Central memory CD4-positive, alpha-beta T cell (primary cell): ENCODE data around the gene MED15.
"Not testable (repeated sequence)": the region's sequence is repeated elsewhere in the genome, so short reads cannot be mapped to it uniquely, and the experiment has no call there.

Experiments used
- DNase-seq: peaks from one replicate; pipeline ENCODE4 v3.0.0; 2022

MED15 gene

GRCh38 chr22:20483143-20483506 is 24.3 kb upstream of the MED15 start:
- not testable (repeated sequence) for DNase-seq

- DNase-seq, result no peak
Measured at GRCh38 chr22:20483771-20484170, 23.6 kb upstream of the MED15 start.

GRCh38 chr22:20484948-20485683 is 22.3 kb upstream of the MED15 start:
- DNase-seq, result no peak

- DNase-seq, result no peak
Measured at GRCh38 chr22:20486229-20486628, 21.2 kb upstream of the MED15 start.

- no peak for DNase-seq
Measured at GRCh38 chr22:20487715-20488114, 19.7 kb upstream of the MED15 start.

GRCh38 chr22:20488946-20489345 is 18.5 kb upstream of the MED15 start:
- DNase-seq, result no peak

GRCh38 chr22:20490183-20490940 is 17.0 kb upstream of the MED15 start:
- no peak for DNase-seq

- no peak for DNase-seq
Measured at GRCh38 chr22:20490941-20491307, 16.5 kb upstream of the MED15 start.

GRCh38 chr22:20491346-20491745 is 16.1 kb upstream of the MED15 start:
- DNase-seq, result no peak

GRCh38 chr22:20494978-20495860 is 12.2 kb upstream of the MED15 start, which contains the start of gene KLHL22:
KLHL22 (minus strand) TSS chr22:20495795; CDS start chr22:20489211, 6,584 bp downstream.
- no peak for DNase-seq

- peak; percentile 91 for DNase-seq
Measured at GRCh38 chr22:20495861-20496681, 11.3 kb upstream of the MED15 start.

GRCh38 chr22:20497426-20497825 is 10.0 kb upstream of the MED15 start:
- DNase-seq, result no peak

GRCh38 chr22:20498913-20499312 is 8.5 kb upstream of the MED15 start:
- DNase-seq, result no peak

GRCh38 chr22:20499769-20500168 is 7.6 kb upstream of the MED15 start:
- DNase-seq, result no peak

- DNase-seq, result no peak
Measured at GRCh38 chr22:20503816-20504215, 3.6 kb upstream of the MED15 start.

GRCh38 chr22:20504293-20504922 is 3.0 kb upstream of the MED15 start:
- not testable (repeated sequence) for DNase-seq

GRCh38 chr22:20506543-20507252 is 712 bp upstream of the MED15 start:
- no peak for DNase-seq

- not testable (repeated sequence) for DNase-seq
Measured at GRCh38 chr22:20508067-20508755, 801 bp downstream of the MED15 start.

GRCh38 chr22:20508815-20509271 is 1.4 kb downstream of the MED15 start:
- DNase-seq, result no peak

- DNase-seq, result peak; percentile 32
Measured at GRCh38 chr22:20509344-20510047, 2.1 kb downstream of the MED15 start.
